ENCODE measurements around the gene MYB.
A peak's percentile ranks its signal among the peaks of the same experiment; 100 is the strongest.
"Not testable (repeated sequence)": the region's sequence is repeated elsewhere in the genome, so short reads cannot be mapped to it uniquely, and the experiment has no call there.

MYB gene

GRCh38 chr6:135164387-135164786 lies 16.7 kb upstream of the MYB start:
- DNase-seq, result not testable (repeated sequence)

- no peak for DNase-seq
Observed at GRCh38 chr6:135165031-135165430, 16.1 kb upstream of the MYB start.

- DNase-seq, result no peak
Observed at GRCh38 chr6:135166515-135166914, 14.6 kb upstream of the MYB start.

GRCh38 chr6:135167617-135168016 lies 13.5 kb upstream of the MYB start:
- no peak for DNase-seq

DNA sequence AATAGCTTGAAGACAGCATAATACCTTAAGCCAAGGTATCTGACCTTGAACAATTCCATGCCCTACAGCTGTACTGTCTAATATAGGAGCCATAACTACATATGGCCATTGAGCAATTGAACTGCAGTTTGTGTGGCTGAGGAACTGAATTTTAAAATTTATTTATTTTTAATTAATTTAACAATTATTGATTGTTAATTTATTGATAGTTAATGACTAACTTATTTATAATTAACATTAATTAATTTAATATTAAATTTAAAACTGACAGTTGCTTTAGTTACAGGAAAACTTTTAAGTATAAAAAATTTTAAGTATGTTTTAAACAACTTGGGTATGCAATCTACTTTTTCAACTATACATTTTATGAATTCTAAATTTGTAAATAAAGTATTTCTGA lies 12.3 kb upstream of the MYB start:
- DNase-seq, result no peak

GRCh38 chr6:135170238-135170637 lies 10.9 kb upstream of the MYB start:
- DNase-seq, result no peak

GRCh38 chr6:135170849-135171248 lies 10.3 kb upstream of the MYB start:
- no peak for DNase-seq

GRCh38 chr6:135173242-135173988 lies 7.7 kb upstream of the MYB start:
- DNase-seq, result no peak

- DNase-seq, result no peak
Observed at GRCh38 chr6:135173989-135174484, 7.1 kb upstream of the MYB start.

DNA sequence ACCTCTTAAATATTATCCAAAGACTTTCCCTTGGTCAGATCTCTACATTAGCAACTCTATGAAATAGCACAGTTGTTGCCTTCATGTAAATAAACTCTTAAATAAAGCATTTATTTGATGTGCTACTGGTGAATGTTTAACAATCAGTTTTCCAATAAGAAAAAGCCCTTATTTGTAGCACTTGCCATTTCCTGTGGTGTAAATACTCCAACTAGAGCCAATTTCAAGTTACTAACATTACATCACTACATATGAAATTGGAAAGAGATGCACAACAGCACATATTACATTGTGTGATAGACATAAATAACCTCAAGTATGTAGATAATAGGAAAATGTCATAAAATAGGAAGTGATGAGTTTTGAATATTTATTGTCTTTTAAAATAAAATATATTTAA lies 5.0 kb upstream of the MYB start:
- DNase-seq, result no peak

GRCh38 chr6:135176464-135176863 lies 4.6 kb upstream of the MYB start:
- DNase-seq, result no peak

DNA sequence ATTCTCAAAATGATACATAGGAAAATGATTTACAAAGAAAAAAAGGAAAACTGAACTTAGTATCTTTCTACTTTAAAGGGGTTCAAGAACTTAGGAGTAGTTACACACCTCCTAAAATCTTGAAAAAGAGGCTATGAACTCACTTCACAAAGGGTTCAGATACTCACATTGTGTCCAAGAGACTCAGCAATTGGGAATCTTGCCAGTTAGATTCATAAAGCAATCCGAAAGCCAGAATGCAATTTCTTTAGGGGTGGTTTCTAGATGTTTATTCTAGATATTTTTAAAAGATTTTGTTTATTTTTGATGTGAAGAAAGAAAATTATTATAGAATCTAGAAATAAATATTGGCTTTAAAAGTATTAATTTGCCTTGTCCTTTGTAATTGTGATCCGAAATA lies 1.7 kb upstream of the MYB start:
- no peak for DNase-seq

DNA sequence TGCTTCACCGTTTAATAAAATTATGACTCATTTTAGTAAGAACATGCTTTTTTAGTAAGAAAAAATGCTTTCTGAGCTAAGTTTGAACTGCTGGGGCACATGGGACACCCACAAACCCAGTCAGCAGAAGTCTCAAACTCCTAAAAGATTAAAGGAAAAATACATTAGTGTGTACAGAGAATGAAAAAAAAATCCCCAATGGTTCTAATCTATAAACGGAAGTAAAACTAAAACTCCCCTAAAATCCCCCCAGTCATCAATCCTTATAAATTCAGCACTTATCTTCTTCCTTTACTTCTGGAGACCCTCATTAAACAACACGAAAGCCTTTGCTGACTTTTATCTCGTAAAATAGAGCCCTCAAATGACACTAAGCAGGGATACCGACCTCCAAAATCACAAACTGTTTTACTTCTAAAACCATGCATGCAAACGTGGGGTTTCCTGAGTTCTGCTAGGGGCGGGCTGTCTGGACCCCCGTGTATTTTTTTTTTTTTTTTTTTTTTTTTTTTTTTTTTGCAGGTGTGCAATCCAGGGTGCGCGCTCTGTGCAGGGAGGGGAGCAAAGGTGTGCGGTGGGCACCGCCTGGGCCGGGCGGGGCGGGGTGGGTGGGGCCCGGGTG lies 1.1 kb upstream of the MYB start:
- DNase-seq, result peak; percentile 10

- DNase-seq, result peak; percentile 4
Observed at GRCh38 chr6:135181333-135182070, 394 bp downstream of the MYB start.

- no peak for DNase-seq
Observed at GRCh38 chr6:135182071-135183001, 1.2 kb downstream of the MYB start.

DNA sequence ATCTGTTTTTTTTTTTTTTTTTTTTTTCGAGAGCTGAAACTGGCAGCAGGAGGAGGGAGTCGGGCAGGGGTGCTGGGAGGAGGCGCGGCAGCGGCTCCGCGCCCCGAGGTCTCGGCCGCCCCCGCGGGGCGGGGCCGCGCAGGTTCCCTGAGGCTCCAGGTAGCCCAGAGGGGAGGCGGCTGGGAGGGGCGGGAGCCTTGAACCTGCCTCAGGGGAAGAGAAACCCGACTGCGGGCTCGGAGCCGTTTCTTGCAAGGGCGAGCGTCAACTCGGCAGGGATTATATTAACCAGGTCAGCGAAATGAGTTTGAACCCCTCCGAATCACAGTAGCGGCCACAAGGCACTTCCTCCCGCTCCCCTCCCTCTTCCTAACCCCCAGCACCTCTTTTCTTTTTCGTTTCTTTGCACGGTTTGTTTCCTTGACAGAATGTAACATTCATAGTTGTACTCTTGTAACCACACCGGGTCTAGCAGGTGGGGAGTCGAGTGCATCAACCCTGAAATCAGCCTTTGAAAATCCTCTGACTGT lies 2.0 kb downstream of the MYB start:
- DNase-seq, result no peak

DNA sequence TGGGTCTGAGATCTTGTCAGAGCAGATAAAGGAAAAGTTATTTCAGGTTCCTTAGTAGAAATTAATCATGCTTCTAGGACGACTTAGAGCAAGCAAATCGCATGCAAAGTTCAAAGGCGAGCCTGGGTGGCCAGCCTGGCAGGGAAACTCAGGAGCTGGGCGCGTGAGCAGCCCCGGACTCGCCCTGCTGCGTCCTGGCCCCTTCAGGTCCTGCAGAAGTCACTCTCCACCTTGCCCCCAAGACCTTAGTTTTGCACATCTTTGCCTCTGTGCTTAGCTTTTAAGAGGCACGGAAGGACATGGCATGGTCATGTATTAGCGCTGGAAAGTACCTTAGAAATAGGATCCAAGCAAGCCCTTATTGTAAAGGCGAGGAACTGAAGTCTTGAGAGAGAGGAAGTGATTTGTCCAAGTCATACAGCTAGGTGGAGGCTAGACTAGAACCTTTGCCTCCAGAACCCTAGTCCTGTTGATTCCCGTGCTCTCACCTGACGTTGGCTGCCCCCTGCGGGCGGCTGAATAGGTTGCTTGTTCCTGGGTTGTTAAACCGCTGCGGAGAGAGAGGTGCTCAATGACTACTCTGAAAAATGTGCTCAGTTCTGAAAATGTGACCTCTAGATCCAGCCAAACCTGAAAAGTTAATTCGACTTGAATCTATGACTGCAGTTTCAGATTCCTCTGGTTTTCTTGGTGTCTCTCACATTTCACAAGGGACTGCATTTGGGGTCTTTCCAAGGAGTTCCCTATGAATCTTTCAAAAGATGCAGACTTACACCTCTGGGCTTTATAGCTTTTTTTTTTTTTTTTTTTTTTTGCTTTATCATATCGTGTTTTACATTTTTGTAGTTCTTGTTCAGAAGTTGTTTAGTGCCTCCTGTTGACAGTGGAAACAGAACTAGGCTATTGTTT lies 2.7 kb downstream of the MYB start:
- DNase-seq, result peak; percentile 41

DNA sequence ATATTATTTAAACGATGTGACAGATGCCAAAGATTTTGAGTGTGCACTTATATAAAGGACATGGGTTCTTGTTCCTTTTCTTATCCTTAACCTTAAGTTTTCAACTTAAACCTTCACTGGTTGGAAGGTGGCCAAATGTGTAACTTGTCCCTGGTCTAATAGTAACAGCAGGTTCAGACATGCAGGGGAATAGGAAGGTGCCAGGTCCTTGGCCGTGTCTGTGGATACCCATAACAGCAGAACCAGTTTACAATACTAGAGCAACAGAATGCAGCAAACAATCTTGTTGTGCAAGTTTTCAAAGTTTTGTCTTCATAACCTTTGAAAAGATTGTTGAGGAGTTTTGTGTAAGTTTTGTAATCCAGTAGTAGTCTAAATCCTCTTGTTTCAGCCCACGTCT lies 4.4 kb downstream of the MYB start:
- no peak for DNase-seq

DNA sequence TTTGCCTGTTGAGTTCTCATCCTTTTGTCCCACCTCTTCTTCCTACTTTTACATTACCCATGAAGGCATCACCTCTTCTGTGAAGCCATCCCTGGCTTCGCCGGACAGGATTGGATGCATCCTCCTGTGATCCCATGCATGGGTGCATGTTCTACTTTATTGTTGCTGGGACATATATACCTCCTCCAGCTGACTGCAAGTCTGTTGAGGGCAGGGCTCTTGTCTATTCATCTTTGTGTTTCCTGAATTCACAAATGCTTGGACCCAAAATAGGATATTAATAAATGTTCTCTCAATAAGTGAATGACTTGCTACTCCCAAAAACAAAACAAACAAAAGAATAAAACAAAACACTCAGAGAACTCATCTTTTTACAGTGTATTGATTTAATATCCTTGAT lies 5.1 kb downstream of the MYB start:
- no peak for DNase-seq

- no peak for DNase-seq
Observed at GRCh38 chr6:135187372-135187771, 6.3 kb downstream of the MYB start.

- DNase-seq, result no peak
Observed at GRCh38 chr6:135188718-135189117, 7.6 kb downstream of the MYB start.

Data from fibroblast of skin of right biceps (primary cell).